ENCODE data around the gene PRPF4.
A peak's percentile ranks its signal among the peaks of the same experiment; 100 is the strongest.

The PRPF4 gene

GRCh38 chr9:113315231-113315630 lies 39.8 kb downstream of the PRPF4 start:
- no peak for DNase-seq

GRCh38 chr9:113316030-113316429 lies 40.6 kb downstream of the PRPF4 start:
- DNase-seq = no peak

- DNase-seq = no peak
Observed at GRCh38 chr9:113317777-113318176, 42.3 kb downstream of the PRPF4 start.

- no peak for DNase-seq
Observed at GRCh38 chr9:113319054-113319453, 43.6 kb downstream of the PRPF4 start.

GRCh38 chr9:113320051-113320450 lies 44.6 kb downstream of the PRPF4 start:
- DNase-seq = no peak

GRCh38 chr9:113322671-113323070 lies 47.2 kb downstream of the PRPF4 start:
- no peak for DNase-seq

GRCh38 chr9:113326230-113326629 lies 50.8 kb downstream of the PRPF4 start:
- no peak for DNase-seq

GRCh38 chr9:113328045-113328782 lies 52.8 kb downstream of the PRPF4 start:
- DNase-seq = no peak

GRCh38 chr9:113331780-113332179 lies 56.3 kb downstream of the PRPF4 start:
- DNase-seq = no peak

GRCh38 chr9:113337714-113338113 lies 62.3 kb downstream of the PRPF4 start:
- DNase-seq = no peak

GRCh38 chr9:113340011-113340699 lies 64.7 kb downstream of the PRPF4 start, which contains the start of gene WDR31:
WDR31 (minus strand) TSS chr9:113340275; CDS start chr9:113332022, 8,253 bp downstream.
- DNase-seq = peak; percentile 77

GRCh38 chr9:113341712-113342410 lies 66.4 kb downstream of the PRPF4 start:
- no peak for DNase-seq

Measured in DMS153 (cell line).